Measurements from ENCODE around the gene UQCRH. TPM values are rescaled to one million over a fixed set of nuclear protein-coding genes. Genes with fewer than 3 reads are reported as not detected.

The UQCRH gene
- total RNA-seq, 1 experiment from 2014 or later = 663 TPM

DNA sequence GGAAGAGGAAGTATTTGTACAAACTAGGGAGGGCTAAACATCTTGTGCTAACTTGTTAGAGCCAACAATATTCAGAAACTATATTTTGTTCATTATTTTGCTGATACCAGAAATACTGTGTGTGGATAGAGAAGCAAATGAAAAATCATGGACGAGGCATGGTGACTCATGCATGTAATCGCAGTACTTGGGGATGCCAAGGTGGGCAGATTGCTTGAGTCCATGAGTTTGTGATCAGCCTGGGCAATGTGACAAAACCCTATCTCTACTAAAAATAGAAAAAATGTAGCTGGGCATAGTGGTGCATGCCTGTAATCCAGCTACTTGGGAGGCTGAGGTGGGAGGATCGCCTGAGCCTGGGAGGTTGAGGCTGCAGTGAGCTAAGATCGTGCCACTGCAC is 13.5 kb upstream of the UQCRH start:
- Mint-ChIP-seq H3K4me1 (no peaks in the 10 kb centered on the region), H3K27me3 (ENCODE audit: low read depth) (no peaks in the 10 kb centered on the region), H3K27ac (no peak overlapping the region), H3K36me3 (peaks cover 20% of the 10 kb centered on the region), H3K9me3 (no peaks in the 10 kb centered on the region), H3K4me3 (no peak overlapping the region)
- ATAC-seq (no peak), DNase-seq (ENCODE audit: low spot score) (no peak)
- TF ChIP-seq PREB (CRISPR knock-in tag; IDR thresholded peaks at IDR 0.05; ENCODE audit: borderline replicate concordance) (no peak), MAX (CRISPR knock-in tag; IDR thresholded peaks at IDR 0.05) (no peak), KAT7 (CRISPR knock-in tag; IDR thresholded peaks at IDR 0.05; ENCODE audit: borderline replicate concordance) (no peak), ARID4B (CRISPR knock-in tag; IDR thresholded peaks at IDR 0.05; ENCODE audit: borderline replicate concordance) (no peak), ZNF138 (CRISPR knock-in tag; conservative IDR thresholded peaks at IDR 0.05) (no peak)
- TF ChIP-seq, protein P1, sequence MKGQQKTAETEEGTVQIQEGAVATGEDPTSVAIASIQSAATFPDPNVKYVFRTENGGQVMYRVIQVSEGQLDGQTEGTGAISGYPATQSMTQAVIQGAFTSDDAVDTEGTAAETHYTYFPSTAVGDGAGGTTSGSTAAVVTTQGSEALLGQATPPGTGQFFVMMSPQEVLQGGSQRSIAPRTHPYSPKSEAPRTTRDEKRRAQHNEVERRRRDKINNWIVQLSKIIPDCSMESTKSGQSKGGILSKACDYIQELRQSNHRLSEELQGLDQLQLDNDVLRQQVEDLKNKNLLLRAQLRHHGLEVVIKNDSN (CRISPR knock-in tag; IDR thresholded peaks at IDR 0.05) = no peak
- TF ChIP-seq, protein P2, sequence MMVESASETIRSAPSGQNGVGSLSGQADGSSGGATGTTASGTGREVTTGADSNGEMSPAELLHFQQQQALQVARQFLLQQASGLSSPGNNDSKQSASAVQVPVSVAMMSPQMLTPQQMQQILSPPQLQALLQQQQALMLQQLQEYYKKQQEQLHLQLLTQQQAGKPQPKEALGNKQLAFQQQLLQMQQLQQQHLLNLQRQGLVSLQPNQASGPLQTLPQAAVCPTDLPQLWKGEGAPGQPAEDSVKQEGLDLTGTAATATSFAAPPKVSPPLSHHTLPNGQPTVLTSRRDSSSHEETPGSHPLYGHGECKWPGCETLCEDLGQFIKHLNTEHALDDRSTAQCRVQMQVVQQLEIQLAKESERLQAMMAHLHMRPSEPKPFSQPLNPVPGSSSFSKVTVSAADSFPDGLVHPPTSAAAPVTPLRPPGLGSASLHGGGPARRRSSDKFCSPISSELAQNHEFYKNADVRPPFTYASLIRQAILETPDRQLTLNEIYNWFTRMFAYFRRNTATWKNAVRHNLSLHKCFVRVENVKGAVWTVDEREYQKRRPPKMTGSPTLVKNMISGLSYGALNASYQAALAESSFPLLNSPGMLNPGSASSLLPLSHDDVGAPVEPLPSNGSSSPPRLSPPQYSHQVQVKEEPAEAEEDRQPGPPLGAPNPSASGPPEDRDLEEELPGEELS (CRISPR knock-in tag; IDR thresholded peaks at IDR 0.05) = no peak
- ChIA-PET POLR2A (interaction anchor here (0.7 kb wide), 2 partner anchors 58 to 216 kb away, joined by 3 to 4 read pairs; no protein-coding TSS in a partner anchor), CTCF (interaction anchor here (0.5 kb wide), 1 partner anchor 11 kb away, joined by 3 read pairs; no protein-coding TSS in a partner anchor)

GRCh38 chr1:46295306-46295705 is 8.2 kb upstream of the UQCRH start:
- peaks cover 20% of the 10 kb centered on the region for H3K4me1 Mint-ChIP-seq
- H3K27ac Mint-ChIP-seq = no peak overlapping the region
- H3K36me3 Mint-ChIP-seq = peaks cover 37% of the 10 kb centered on the region
- H3K27me3 Mint-ChIP-seq (ENCODE audit: low read depth) = no peaks in the 10 kb centered on the region
- DNase-seq (ENCODE audit: low spot score) (no peak), ATAC-seq (no peak)
- H3K4me3 Mint-ChIP-seq = no peak overlapping the region
- ChIA-PET CTCF (no interaction called here), POLR2A (interaction anchor here (0.6 kb wide), 1 partner anchor 78 kb away, joined by 4 read pairs; no protein-coding TSS in a partner anchor)
- H3K9me3 Mint-ChIP-seq = no peaks in the 10 kb centered on the region
- TF ChIP-seq ZSCAN18 (CRISPR knock-in tag; IDR thresholded peaks at IDR 0.05) = no peak
- TF ChIP-seq FOXJ3 (CRISPR knock-in tag; IDR thresholded peaks at IDR 0.05; ENCODE audit: borderline replicate concordance) = no peak
- TF ChIP-seq, protein P3, sequence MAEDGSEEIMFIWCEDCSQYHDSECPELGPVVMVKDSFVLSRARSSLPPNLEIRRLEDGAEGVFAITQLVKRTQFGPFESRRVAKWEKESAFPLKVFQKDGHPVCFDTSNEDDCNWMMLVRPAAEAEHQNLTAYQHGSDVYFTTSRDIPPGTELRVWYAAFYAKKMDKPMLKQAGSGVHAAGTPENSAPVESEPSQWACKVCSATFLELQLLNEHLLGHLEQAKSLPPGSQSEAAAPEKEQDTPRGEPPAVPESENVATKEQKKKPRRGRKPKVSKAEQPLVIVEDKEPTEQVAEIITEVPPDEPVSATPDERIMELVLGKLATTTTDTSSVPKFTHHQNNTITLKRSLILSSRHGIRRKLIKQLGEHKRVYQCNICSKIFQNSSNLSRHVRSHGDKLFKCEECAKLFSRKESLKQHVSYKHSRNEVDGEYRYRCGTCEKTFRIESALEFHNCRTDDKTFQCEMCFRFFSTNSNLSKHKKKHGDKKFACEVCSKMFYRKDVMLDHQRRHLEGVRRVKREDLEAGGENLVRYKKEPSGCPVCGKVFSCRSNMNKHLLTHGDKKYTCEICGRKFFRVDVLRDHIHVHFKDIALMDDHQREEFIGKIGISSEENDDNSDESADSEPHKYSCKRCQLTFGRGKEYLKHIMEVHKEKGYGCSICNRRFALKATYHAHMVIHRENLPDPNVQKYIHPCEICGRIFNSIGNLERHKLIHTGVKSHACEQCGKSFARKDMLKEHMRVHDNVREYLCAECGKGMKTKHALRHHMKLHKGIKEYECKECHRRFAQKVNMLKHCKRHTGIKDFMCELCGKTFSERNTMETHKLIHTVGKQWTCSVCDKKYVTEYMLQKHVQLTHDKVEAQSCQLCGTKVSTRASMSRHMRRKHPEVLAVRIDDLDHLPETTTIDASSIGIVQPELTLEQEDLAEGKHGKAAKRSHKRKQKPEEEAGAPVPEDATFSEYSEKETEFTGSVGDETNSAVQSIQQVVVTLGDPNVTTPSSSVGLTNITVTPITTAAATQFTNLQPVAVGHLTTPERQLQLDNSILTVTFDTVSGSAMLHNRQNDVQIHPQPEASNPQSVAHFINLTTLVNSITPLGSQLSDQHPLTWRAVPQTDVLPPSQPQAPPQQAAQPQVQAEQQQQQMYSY (CRISPR knock-in tag; IDR thresholded peaks at IDR 0.05) = no peak
- no peak for TF ChIP-seq RELA (CRISPR knock-in tag; IDR thresholded peaks at IDR 0.05; ENCODE audit: borderline replicate concordance)
- no peak for TF ChIP-seq MAX (CRISPR knock-in tag; IDR thresholded peaks at IDR 0.05)
- TF ChIP-seq NR3C1 (CRISPR knock-in tag; conservative IDR thresholded peaks at IDR 0.05; ENCODE audit: low read depth) = no peak
- TF ChIP-seq TP53 (CRISPR knock-in tag; IDR thresholded peaks at IDR 0.05) = no peak
- TF ChIP-seq, protein P4, sequence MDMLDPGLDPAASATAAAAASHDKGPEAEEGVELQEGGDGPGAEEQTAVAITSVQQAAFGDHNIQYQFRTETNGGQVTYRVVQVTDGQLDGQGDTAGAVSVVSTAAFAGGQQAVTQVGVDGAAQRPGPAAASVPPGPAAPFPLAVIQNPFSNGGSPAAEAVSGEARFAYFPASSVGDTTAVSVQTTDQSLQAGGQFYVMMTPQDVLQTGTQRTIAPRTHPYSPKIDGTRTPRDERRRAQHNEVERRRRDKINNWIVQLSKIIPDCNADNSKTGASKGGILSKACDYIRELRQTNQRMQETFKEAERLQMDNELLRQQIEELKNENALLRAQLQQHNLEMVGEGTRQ (CRISPR knock-in tag; IDR thresholded peaks at IDR 0.05) = no peak
